Sigmoid colon (tissue), 4 donors: ENCODE data around the gene P3H3.

Experiments
- EP300 ChIP-seq, 4 donors: sonication (generic); formaldehyde crosslinking; IDR thresholded peaks; one replicate each; pipeline ENCODE4 v1.6.1; 2017; ENCODE audit warnings: antibody characterized with exemption in 4 of 4
- POLR2A ChIP-seq, 2 donors: fragments of 450-650 bp; IDR thresholded peaks; one replicate each; pipeline ENCODE4 v1.6.1; 2016; ENCODE audit warnings: antibody characterized with exemption in 2 of 2, mild to moderate bottlenecking in 2 of 2, moderate library complexity in 2 of 2
- TF ChIP-seq, protein P1 (sequence below), 4 experiments: fragments of 450-650 bp in 3 of 4; fragments of 200-600 bp in 1 of 4; IDR thresholded peaks; one replicate each; pipeline ENCODE4 v1.5.1; 2016 to 2019; ENCODE audit warnings: antibody characterized with exemption in 4 of 4, mild to moderate bottlenecking in 3 of 4, moderate library complexity in 2 of 4

GRCh38 chr12:6823182-6824084, 4.8 kb upstream of the P3H3 start:
- TF ChIP-seq, protein P1, sequence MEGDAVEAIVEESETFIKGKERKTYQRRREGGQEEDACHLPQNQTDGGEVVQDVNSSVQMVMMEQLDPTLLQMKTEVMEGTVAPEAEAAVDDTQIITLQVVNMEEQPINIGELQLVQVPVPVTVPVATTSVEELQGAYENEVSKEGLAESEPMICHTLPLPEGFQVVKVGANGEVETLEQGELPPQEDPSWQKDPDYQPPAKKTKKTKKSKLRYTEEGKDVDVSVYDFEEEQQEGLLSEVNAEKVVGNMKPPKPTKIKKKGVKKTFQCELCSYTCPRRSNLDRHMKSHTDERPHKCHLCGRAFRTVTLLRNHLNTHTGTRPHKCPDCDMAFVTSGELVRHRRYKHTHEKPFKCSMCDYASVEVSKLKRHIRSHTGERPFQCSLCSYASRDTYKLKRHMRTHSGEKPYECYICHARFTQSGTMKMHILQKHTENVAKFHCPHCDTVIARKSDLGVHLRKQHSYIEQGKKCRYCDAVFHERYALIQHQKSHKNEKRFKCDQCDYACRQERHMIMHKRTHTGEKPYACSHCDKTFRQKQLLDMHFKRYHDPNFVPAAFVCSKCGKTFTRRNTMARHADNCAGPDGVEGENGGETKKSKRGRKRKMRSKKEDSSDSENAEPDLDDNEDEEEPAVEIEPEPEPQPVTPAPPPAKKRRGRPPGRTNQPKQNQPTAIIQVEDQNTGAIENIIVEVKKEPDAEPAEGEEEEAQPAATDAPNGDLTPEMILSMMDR (IDR thresholded peaks at IDR 0.05) = no peak
- TF ChIP-seq POLR2A (IDR thresholded peaks at IDR 0.05) (no peak), EP300 (IDR thresholded peaks at IDR 0.05) (no peak)
